Measurements from ENCODE around the gene LANCL2.
"Not testable (repeated sequence)": the region's sequence is repeated elsewhere in the genome, so short reads cannot be mapped to it uniquely, and the experiment has no call there.

LANCL2 gene

GRCh38 chr7:55365205-55365674 is at the start of gene LANCL2:
LANCL2 (plus strand) TSS chr7:55365337; CDS start chr7:55366026, 689 bp downstream.
- peak; percentile 67 for DNase-seq (ENCODE audit: low spot score)

- peak; percentile 91 for DNase-seq (ENCODE audit: low spot score)
Measured at GRCh38 chr7:55325371-55325792, 39.8 kb upstream of the LANCL2 start.

GRCh38 chr7:55326081-55326835 is 38.9 kb upstream of the LANCL2 start:
- DNase-seq (ENCODE audit: low spot score), result peak; percentile 39

- no peak for DNase-seq (ENCODE audit: low spot score)
Measured at GRCh38 chr7:55326945-55327626, 38.1 kb upstream of the LANCL2 start.

- DNase-seq (ENCODE audit: low spot score), result no peak
Measured at GRCh38 chr7:55335151-55335550, 30.0 kb upstream of the LANCL2 start.

- no peak for DNase-seq (ENCODE audit: low spot score)
Measured at GRCh38 chr7:55335786-55336185, 29.4 kb upstream of the LANCL2 start.

- no peak for DNase-seq (ENCODE audit: low spot score)
Measured at GRCh38 chr7:55336540-55336939, 28.6 kb upstream of the LANCL2 start.

GRCh38 chr7:55339033-55340000 is 25.8 kb upstream of the LANCL2 start:
- DNase-seq (ENCODE audit: low spot score), result no peak

- no peak for DNase-seq (ENCODE audit: low spot score)
Measured at GRCh38 chr7:55342216-55342871, 22.8 kb upstream of the LANCL2 start.

- no peak for DNase-seq (ENCODE audit: low spot score)
Measured at GRCh38 chr7:55343002-55343781, 21.9 kb upstream of the LANCL2 start.

- DNase-seq (ENCODE audit: low spot score), result peak; percentile 24
Measured at GRCh38 chr7:55343860-55344606, 21.1 kb upstream of the LANCL2 start.

GRCh38 chr7:55344840-55345239 is 20.3 kb upstream of the LANCL2 start:
- peak; percentile 26 for DNase-seq (ENCODE audit: low spot score)

- no peak for DNase-seq (ENCODE audit: low spot score)
Measured at GRCh38 chr7:55345292-55345691, 19.8 kb upstream of the LANCL2 start.

GRCh38 chr7:55348502-55348901 is 16.6 kb upstream of the LANCL2 start:
- DNase-seq (ENCODE audit: low spot score), result peak; percentile 71

GRCh38 chr7:55349121-55349520 is 16.0 kb upstream of the LANCL2 start:
- DNase-seq (ENCODE audit: low spot score), result no peak

GRCh38 chr7:55350281-55350680 is 14.9 kb upstream of the LANCL2 start:
- no peak for DNase-seq (ENCODE audit: low spot score)

- no peak for DNase-seq (ENCODE audit: low spot score)
Measured at GRCh38 chr7:55351263-55351662, 13.9 kb upstream of the LANCL2 start.

- not testable (repeated sequence) for DNase-seq (ENCODE audit: low spot score)
Measured at GRCh38 chr7:55352947-55353273, 12.2 kb upstream of the LANCL2 start.

GRCh38 chr7:55360486-55360885 is 4.7 kb upstream of the LANCL2 start:
- DNase-seq (ENCODE audit: low spot score), result no peak

- no peak for DNase-seq (ENCODE audit: low spot score)
Measured at GRCh38 chr7:55361560-55361959, 3.6 kb upstream of the LANCL2 start.
